Peyer's patch (tissue), 4 donors: ENCODE results near the gene ESPN. TPM values are rescaled to one million over a fixed set of nuclear protein-coding genes. Genes with fewer than 3 reads are reported as not detected.

Experiments used
- DNase-seq, 3 donors: peaks; one replicate each; pipeline ENCODE4 v3.0.0-alpha.2; 2017 to 2019
- H3K27ac ChIP-seq, 4 donors: fragments of 200-600 bp; sonication (generic); one replicate each; pipeline ENCODE4 v1.5.1; 2016 to 2019
- H3K27me3 ChIP-seq, 2 donors: fragments of 200-600 bp; sonication (generic); one replicate each; pipeline ENCODE4 v1.5.1; 2019
- H3K36me3 ChIP-seq, 3 donors: fragments of 200-600 bp; sonication (generic); one replicate each; pipeline ENCODE4 v1.5.1; 2016 to 2019
- H3K4me1 ChIP-seq, 4 donors: fragments of 200-600 bp; sonication (generic); one replicate each; pipeline ENCODE4 v1.5.1; 2016 to 2019
- H3K4me3 ChIP-seq, 4 donors: fragments of 200-600 bp; sonication (generic); 1 replicate in 3 of 4; 2 replicates in 1 of 4; pipeline ENCODE4 v1.5.1; 2016 to 2019; ENCODE audit warnings: mild to moderate bottlenecking in 1 of 4
- H3K9me3 ChIP-seq, 4 donors: fragments of 200-600 bp; sonication (generic); one replicate each; pipeline ENCODE4 v1.5.1; 2016 to 2019; ENCODE audit warnings: mild to moderate bottlenecking in 1 of 4
- CTCF ChIP-seq, 6 experiments: fragments of 450-650 bp in 4 of 6; fragments of 200-600 bp in 2 of 6; sonication (generic) in 1 of 6; IDR thresholded peaks; one replicate each; pipeline ENCODE4 v1.5.1; 2017 to 2019; ENCODE audit warnings: antibody characterized with exemption in 6 of 6, mild to moderate bottlenecking in 3 of 6, moderate library complexity in 1 of 6
- POLR2A ChIP-seq, 2 donors: fragments of 450-650 bp; IDR thresholded peaks; one replicate each; pipeline ENCODE4 v1.5.1; 2017; ENCODE audit warnings: antibody characterized with exemption in 2 of 2, mild to moderate bottlenecking in 2 of 2, moderate library complexity in 2 of 2
- total RNA-seq, 4 donors: library from RNA; depleted of rRNA; stranded (reverse); fragments of >200 nt; gene quantifications; one replicate each; pipeline ENCODE4 v1.1.0, GENCODE V29; 2016

Gene ESPN
- total RNA-seq, 4 donors from 2014 or later: 17.3 to 390 (median 306) TPM

- Histone ChIP-seq H3K27me3 (no peaks in the 10 kb centered on the region), H3K9me3 (no peaks in the 10 kb centered on the region), H3K36me3 (peaks cover 0 to 29% (median 0%) of the 10 kb centered on the region in 3 donors), H3K4me3 (peak overlapping the region in 2 of 4 donors; percentile 50 to 53), H3K4me1 (peaks cover 0 to 26% (median 2%) of the 10 kb centered on the region in 4 donors), H3K27ac (peak overlapping the region in 1 of 4 donors; percentile 97)
- TF ChIP-seq POLR2A (IDR thresholded peaks at IDR 0.05) (no peak), CTCF (IDR thresholded peaks at IDR 0.05) (no peak)
- DNase-seq: no peak
These were observed 45.8 kb downstream of the ESPN start for GRCh38 chr1:6470132-6471085.

GRCh38 chr1:6471086-6471969, 46.8 kb downstream of the ESPN start:
- peak overlapping the region in 3 of 4 donors; percentile 87 to 97 (median 97) for H3K27ac ChIP-seq
- TF ChIP-seq CTCF (IDR thresholded peaks at IDR 0.05) (peak in 1 of 6 experiments; percentile 10), POLR2A (IDR thresholded peaks at IDR 0.05) (peak; percentile 45 to 67)
- H3K4me1 ChIP-seq: peaks cover 5 to 29% (median 7%) of the 10 kb centered on the region in 4 donors
- peaks cover 0 to 29% (median 0%) of the 10 kb centered on the region in 3 donors for H3K36me3 ChIP-seq
- H3K27me3 ChIP-seq: no peaks in the 10 kb centered on the region
- no peaks in the 10 kb centered on the region for H3K9me3 ChIP-seq
- DNase-seq: peak in 2 of 3 donors; percentile 89 to 94
- peak overlapping the region in 2 of 4 donors; percentile 50 to 53 for H3K4me3 ChIP-seq

GRCh38 chr1:6471970-6472368, 47.4 kb downstream of the ESPN start:
- peak overlapping the region in 3 of 4 donors; percentile 87 to 97 (median 97) for H3K27ac ChIP-seq
- peaks cover 5 to 35% (median 8%) of the 10 kb centered on the region in 4 donors for H3K4me1 ChIP-seq
- H3K27me3 ChIP-seq: no peaks in the 10 kb centered on the region
- H3K9me3 ChIP-seq: no peaks in the 10 kb centered on the region
- peak in 2 of 3 donors; percentile 87 to 89 for DNase-seq
- TF ChIP-seq CTCF (IDR thresholded peaks at IDR 0.05): no peak
- TF ChIP-seq POLR2A (IDR thresholded peaks at IDR 0.05): peak; percentile 42 to 71
- H3K36me3 ChIP-seq: peaks cover 0 to 29% (median 0%) of the 10 kb centered on the region in 3 donors
- H3K4me3 ChIP-seq: peak overlapping the region in 2 of 4 donors; percentile 50 to 53

GRCh38 chr1:6472391-6472790, 47.8 kb downstream of the ESPN start:
- Histone ChIP-seq H3K9me3 (no peaks in the 10 kb centered on the region), H3K4me3 (peak overlapping the region in 2 of 4 donors; percentile 50 to 53), H3K4me1 (peaks cover 5 to 36% (median 8%) of the 10 kb centered on the region in 4 donors), H3K36me3 (peaks cover 0 to 29% (median 0%) of the 10 kb centered on the region in 3 donors), H3K27ac (peak overlapping the region in 3 of 4 donors; percentile 87 to 97 (median 97)), H3K27me3 (no peaks in the 10 kb centered on the region)
- DNase-seq: peak in 2 of 3 donors; percentile 68 to 80
- TF ChIP-seq POLR2A (IDR thresholded peaks at IDR 0.05) (no peak), CTCF (IDR thresholded peaks at IDR 0.05) (peak in 4 of 6 experiments; percentile 10 to 63 (median 62))

- Histone ChIP-seq H3K27ac (peak overlapping the region in 3 of 4 donors; percentile 87 to 97 (median 97)), H3K4me3 (peak overlapping the region in 2 of 4 donors; percentile 23 to 25)
These were observed 48.6 kb downstream of the ESPN start for GRCh38 chr1:6473156-6473555.

More at GRCh38 chr1:6473156-6473555, 48.6 kb downstream of the ESPN start:
- no peak for DNase-seq
- H3K36me3 ChIP-seq: peaks cover 0 to 22% (median 0%) of the 10 kb centered on the region in 3 donors
- H3K9me3 ChIP-seq: no peaks in the 10 kb centered on the region
- no peaks in the 10 kb centered on the region for H3K27me3 ChIP-seq
- H3K4me1 ChIP-seq: peaks cover 5 to 36% (median 8%) of the 10 kb centered on the region in 4 donors
- no peak for TF ChIP-seq CTCF (IDR thresholded peaks at IDR 0.05)
- no peak for TF ChIP-seq POLR2A (IDR thresholded peaks at IDR 0.05)
